ENCODE data around the gene KLHDC8A.
"Not testable (repeated sequence)": the region's sequence is repeated elsewhere in the genome, so short reads cannot be mapped to it uniquely, and the experiment has no call there.

Gene KLHDC8A

DNA sequence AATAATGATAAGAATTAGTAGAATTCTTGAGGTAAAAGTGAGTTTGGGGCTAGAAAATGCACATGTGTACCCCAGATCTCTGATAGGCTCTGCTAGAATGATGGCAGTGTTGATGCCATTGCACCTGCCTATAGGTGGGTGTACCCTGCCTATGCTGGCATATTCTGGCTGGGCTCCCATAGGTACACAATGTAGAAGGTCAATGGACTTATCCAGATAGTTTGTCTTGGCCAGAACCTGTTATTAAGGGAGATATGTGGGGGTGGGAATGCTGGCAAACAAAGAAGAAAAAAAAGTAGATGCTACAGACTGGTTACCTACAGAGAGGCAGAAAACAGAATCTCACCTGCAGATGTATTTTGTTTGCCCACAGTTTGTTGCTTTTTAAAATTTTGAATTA, 14.1 kb upstream of the KLHDC8A start:
- no peak for DNase-seq

DNA sequence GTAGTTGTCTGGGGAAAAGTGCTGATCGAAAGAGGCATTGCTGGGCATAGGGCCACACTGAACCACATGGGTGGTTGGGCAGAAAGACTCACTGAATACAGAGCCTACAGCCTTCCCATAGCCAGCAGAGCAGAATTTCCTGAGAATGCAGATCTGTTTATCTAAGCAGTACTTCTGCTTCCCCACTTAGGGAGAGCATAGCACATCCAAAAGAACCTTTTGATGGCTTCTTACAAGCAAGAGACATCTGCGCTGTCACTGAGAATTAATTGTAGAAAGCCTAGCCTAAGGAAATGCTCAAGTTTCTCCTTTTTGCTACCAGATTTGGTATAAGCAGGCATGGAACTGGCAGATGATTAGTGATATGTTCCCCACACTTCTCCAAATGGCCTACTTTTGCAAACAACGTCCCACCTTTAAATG, 13.0 kb upstream of the KLHDC8A start:
- DNase-seq, result peak; percentile 16

DNA sequence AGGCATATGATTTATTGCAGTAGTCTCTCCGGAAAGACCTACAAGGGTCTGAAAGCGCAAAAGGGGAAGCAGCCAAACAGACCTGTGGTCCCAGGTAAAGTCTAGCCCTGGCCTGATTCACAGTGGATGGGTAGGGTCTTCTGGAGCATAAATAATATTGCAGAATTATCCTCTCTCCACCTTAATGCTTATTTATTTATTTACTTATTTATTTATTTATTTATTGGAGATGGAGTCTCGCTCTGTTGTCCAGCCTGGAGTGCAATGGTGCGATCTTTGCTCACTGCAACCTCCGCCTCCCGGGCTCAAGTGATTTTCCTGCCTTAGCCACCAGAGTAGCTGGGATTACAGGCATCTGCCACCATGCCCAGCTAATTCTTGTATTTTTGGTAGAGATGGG, 11.8 kb upstream of the KLHDC8A start:
- no peak for DNase-seq

DNA sequence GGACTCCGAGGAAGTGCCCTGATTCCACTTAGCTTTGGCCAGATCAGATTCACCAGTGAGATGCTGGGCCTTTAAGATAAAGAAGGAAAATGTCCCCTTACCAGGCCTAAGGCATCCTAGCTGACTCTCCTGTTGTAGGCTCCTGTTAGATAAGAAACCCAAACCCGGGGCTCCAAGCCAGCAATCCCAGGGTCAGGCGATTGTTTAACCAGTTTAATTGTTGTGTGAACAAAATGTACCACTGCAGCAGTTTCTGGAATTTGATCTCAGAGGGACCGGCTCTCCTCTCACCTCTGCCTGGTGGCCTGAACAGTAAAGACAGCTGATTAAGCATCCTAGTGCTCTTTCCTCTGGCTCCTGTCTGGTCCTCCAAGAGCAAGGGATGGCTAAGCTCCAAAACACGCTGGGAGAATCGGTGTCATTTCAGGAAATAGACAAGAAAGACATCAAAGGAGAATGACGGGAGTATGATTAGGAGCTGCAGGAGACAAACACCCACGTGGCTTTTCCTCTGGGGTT, 9.3 kb upstream of the KLHDC8A start:
- peak; percentile 26 for DNase-seq

DNA sequence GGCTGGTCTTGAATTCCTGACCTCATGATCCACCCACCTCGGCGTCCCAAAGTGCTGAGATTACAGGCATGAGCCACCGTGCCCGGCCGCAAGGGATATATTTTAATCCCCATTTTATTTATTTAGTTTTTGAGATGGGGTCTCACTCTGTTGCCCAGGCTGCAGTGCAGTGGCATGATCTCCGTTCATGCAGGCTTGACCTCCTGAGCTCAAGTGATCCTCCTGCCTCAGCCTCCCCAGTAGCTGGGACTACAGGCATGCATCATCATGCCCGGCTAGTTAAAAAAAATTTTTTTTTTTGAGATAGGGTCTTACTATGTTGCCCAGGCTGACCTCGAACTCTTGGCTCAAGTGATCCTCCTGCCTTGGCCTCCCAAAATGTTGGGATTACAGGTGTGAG, 8.4 kb upstream of the KLHDC8A start:
- not testable (repeated sequence) for DNase-seq

DNA sequence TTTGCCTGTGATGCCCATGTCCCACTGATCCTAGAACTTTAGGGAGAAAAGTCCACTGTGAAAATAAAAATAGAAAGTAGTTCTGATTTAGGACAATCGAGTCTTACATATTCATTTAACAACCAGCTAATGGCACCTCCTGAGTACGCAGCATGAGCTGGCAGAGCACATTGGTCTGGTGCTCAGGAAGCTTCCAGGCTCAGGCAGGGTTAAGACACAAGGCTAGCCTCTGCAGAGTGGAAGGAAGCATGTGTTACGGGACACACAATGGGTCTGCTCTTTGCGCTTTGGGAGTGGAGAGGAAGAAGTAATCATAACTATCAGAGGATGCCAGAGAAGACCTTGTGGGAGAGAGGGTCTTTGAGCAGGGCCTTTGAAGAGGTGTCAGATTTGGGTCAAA, 4.2 kb upstream of the KLHDC8A start:
- DNase-seq, result no peak

DNA sequence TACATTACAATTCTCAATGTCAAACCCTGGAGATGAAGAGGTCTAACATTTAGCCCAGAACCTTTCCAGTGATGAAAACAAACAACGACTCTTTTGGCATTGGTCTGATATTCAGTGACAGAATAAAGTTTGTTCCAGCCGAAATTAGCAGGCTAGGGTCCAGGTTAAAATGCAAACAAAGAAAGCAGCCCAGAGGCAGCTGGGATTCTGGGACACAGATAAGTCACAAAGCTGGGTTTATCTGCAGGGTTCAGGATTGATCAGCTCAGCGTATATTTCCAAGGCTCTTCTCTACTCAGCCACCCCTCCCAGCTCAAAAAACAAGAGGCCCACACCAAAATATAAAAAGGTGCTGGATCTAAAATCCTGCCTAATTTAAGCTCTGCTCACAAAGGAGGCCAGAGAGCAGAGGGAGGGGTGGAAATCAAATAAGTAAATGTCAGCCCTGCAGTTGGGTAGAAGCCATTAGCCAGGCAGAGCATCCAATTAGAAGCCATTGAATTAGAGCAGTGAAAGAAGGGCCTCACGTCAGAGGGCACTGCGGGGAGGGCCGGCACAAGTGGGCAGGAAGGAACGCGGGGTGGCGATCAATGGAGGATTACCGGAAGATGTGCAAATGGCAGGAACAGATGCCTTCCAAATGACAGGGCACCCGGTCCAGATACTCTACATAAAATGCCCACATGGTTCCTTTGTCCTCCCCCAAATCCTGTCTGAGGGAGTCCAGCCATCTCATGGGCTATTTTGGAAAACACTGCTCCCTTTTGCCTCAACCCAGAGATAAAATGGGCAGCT, 3.2 kb upstream of the KLHDC8A start:
- DNase-seq, result no peak

DNA sequence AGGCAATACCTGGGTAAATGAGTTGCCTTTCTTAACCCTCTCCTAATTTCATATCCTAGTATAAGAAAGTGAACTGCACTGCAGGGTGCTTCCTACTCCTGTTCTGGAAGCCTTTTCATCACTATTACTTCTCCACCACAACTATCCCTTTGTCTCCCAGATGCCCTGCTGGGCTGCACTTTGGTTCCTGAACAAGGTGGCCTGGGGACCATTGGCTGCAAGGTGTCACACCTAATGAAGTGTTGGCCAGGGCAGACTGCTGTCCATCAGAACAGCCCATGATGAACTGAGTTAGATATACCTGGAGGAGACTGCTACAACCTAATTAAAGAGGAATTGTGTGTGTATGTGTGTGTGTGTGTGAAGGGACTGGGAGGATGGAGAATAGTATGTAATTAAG, 1.9 kb upstream of the KLHDC8A start:
- DNase-seq, result no peak

DNA sequence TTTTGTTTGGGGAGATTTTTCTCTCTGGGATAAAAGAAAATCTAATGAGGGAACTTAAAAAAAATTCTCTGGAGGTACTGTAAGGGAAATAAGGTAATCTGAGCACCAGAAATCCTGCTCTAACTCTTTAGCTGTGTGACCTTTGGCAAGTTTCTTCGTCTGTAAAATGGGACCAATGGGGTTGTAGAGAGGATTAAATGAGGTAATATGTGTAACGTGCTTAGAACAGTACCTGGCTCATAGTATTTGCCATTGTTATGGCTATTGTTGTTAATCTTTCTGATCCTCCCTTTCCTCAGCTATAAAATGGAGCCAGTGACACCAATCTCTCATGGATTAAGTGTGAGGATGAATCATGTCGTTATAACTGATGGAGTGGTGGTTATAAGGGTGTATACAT, 845 bp upstream of the KLHDC8A start:
- DNase-seq, result no peak

DNA sequence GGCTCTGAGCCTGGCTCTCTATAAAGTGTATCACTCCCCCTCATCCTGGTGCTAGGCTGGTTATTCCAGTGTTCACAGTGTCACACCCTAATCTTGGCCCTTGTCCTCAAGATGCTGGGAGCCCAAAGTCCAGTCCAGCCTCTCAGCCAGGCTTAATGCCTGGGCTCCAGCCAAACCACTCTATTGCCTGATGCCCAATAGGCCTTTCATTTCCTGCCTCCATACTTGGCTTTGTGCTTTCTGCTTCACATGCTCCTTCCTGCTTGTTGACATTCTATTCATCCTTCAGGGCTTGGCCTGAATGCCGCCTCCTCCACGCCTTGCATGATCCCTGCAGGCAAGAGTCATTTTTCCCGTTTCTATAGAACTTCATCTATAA, 1.7 kb downstream of the KLHDC8A start:
- no peak for DNase-seq

DNA sequence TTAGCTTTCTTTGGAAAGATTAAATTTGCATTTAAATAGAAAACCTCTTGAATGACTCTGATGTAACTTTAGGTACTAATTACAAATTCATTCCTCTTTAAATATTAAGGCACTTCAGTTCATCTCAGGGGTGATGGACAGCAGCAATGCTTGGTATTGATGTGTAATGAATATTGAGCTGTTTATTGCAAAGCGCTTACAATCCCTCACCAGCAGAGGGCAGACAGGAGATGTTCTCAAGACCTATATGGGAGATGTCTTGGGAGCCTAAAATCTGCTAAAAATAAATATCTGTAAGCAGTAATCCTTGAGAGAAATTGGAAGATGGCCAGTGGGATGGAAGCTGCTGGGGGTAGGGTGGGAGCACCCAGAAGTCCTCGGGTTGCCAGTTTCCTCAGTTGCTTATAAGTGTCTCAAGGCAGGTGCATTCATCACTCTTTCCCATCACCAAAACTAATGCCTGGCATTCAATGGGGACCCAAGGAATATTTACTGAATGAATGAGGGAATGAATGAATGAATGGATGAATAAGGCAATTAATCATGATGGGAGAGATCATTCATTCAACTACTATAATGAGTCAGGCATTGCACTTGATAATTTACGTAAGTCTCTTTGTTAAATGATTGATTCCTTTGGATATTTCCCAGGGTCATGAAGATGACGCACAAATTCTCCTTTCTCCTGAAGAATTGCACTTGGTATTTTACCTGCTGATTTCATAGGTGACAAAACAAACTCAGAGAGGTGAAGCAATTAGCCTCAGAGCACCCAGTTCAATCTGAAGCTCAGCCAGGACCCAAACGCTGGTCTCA, 2.3 kb downstream of the KLHDC8A start:
- peak; percentile 84 for DNase-seq

DNA sequence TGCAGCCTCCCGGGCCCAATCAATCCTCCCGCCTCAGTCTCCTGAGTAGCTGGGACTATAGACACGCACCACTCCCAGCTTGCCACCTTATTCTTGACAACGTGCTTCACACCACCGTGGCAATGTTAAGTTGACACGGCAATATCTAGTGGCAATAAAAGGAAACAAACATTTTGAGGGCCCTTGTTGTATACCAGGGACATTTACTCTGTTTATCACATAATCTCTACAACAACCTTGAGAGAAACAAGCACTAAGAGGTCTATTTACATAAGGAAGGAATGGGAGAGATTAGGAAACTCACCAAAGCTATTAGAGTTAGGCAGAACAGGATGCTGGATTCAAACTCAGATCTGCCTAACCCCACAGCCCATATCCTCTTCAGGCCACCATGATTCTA, 3.1 kb downstream of the KLHDC8A start:
- no peak for DNase-seq

DNA sequence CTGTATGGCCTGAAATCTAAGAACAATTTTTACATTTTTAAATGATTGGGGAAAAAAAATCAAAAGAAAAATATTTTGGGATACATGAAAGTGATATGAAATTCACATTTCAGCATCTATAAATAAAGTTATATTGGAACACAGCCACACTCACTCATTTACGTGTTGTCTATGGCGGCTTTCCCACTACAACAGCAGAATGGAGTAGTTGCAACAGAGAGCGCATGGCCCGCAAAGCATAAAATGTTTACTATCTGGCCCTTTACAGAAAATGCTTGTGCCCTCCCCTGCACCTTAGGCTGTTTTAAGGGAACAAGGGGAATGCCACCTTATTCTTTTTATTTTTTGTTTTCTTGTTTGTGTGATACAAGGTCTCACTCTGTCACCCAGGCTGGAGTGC, 3.5 kb downstream of the KLHDC8A start:
- no peak for DNase-seq

DNA sequence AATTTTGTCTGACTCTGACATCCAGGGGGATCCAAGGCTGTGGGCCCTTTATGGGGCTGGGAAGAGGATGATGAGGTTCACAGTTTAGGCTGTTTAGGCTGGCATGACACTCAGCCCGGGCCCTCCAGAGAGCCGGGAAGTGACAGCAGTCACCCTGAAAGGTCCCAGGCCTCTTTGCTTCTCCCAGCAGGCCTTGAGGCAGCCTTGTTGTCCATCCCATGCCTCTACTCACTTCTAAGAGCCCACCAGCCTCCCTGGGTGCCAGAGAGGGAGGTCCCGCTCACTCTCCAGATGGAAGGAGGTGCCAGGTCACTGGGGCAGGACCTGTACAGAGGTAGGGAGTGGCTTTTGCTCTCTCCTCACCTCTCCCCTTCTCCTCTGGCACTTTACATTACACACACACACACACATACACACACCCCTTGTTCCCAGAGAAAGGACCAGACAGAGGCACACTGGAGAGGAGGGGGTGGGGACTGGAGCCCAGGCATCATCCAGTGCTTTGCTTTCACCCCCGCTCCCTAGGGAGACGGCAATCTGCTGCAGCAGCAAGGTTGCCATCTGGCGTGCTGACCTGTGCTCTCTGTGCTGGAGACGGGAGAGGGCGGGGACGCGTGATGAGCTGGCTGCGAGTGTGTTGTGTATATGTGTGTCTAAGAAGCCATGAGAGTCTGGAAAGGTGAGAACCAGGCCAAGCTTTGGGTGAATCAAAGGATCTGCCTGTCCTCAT, 4.6 kb downstream of the KLHDC8A start:
- DNase-seq, result no peak

DNA sequence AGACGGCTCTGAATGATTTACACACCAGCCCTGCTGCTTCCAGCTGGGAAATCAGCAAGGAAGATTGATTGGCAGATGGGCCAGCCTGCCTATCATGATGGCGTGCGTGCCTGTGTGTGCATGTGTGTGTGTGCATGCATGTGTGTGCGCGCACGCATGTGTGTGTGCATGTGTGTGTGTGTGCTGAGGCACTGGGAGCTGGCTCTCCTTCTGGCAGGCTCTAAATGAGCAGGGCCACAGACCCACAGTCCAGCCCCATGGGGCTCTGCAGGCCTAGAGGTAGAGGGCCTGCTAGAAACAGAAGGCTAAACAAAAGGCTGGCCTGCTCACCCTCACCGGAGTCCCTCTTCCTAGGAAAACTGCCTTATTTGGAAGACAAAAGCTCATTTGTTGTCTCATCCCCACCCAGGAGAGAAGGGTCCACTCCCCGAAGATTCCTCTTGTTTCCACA, 6.0 kb downstream of the KLHDC8A start:
- DNase-seq, result no peak

DNA sequence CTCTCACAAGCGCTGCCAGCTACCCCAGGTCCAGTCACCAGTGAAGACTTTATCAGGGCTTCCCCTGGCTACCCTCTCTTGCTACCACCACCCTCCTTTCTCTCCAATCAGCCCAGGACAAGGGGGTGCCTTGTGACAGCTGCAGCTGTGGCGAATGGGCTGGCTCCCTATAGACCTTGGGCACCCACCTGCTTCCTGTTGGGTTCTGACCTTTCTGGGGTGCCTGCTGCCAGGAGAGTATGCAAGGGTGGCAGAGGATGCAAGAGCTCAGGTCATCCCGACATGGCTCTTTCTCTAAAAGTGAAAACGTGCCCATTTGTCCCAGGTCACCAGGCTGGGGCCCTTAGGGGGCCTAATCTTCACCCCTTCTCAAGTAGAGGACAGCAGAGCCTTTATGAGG, 6.6 kb downstream of the KLHDC8A start:
- no peak for DNase-seq

DNA sequence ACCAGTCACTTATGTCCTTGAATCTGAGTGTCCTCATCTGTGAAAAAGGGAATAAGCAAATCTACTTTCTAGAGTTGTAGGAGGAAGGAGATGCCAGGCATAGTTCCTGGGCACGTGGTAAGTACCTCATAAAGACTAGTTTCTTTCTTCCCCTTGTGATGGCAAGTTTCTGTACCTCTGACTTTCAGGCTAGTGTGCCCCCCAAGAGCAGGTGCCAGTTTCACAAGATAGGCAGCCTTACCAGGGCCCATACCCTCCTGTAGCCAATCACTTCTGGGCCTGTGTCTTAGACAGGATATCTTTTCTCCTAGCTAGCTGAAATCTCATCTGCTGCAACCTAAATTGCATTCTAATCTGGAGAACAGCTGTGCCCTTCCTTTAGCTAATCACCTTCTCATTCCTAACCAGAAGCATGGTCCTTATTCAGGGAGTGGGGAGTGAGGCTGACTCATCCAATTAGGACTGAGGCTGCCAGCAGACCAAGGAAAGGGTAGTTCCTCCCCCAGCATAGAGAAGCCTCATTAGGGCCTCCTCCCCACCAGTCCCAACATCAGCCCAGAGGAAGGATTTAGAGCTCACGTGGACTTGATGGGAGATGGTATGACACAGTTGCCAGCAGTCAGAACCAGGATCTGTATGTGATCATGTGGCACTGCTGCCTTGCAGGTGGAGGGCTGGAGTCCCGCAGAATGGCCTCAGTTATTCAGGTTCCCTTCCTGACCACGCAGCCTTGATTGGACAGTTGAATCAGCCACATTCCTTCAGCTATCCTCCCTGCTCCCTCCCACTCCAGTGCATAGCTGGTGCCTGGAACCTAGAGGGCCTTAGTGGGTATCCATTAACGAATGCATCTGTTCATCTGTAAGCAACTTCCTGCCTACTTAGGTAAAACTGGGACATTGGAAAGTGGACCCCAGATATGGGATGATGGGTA, 7.9 kb downstream of the KLHDC8A start:
- no peak for DNase-seq

DNA sequence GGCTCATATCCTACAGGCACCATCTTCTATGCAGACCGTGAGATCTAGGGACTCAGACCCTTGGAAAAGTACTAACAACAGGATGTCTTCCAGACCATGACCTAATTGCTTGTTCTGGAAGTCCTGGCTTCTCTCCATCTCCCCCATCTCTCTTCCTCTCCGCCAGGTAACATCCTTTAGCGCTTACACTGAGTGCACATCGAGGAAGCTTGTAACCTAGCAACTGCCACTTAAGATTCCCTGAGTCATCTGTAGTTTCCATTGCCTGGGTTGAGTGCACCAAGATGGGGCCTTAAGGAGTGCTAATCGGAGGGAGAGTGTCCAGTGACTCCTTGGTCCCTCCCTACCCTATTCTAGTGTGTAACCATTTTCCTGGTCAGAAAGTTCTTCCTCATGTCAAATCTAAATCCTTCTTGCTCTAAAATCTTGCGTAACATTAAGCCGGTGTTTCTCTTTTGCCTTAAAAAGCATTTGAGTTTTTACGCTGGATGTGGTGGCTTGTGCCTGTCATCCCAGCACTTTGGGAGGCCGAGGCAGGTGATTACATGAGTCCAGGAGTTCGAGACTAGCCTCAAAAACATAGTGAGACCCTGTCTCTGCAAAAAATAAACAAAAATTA, 9.7 kb downstream of the KLHDC8A start:
- DNase-seq, result no peak

DNA sequence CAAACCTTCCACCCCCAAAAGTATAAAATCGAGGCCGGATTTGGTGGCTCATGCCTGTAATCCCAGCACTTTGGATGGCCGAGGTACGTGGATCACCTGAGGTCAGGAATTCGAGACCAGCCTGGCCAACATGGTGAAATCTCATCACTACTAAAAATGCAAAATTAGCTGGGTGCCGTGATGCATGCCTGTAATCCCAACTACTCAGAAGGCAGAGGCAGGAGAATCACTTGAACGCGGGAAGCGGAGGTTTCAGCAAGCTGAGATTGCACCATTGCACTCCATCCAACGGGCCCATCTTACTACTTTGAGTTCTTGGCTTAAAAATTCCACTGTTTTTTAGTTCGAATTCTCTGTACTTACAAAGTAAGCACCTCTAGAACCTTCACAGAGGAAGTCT, 11.0 kb downstream of the KLHDC8A start:
- DNase-seq, result no peak

DNA sequence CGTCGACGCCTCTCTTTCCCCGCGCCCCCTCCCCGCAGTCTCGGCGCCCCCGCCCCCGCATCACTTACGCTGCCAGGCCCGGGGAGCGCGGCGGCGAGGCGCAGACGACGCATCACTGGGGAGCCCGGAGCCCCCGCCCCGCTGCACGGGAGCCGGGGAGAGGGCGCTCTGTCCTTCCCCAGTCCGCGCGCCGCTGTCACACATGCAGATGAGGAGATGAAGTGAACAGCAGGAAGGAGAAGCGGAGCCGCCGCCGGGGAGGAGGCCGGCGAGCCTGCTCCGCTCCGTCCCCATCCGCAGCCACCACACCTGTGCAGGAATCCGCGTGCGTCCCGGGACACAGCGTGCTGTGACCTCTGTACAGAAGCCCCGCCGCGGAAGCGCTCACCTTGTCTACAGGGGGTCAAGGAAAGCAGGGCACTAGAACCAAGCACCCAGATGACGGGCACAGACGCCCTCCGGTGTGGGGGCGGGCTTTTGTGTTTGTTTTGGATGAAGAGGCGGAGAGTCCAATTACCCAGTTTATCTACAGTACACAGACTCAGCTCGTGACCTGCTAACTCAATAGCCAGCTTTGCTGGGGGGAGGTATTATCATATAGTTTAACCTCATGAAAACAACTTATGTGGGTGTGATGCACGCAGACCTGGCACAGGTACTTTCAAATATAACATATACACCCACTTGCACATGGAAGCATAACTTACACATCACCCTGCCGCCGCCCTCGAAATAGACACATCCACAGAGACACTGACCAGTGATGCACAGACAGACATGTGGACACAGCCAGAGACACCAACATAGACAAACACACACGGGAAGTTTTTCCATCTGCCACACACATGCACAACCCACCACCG, 12.4 kb downstream of the KLHDC8A start:
- DNase-seq, result peak; percentile 83
